Measurements from ENCODE around the gene KCNG2. TPM values are rescaled to one million over a fixed set of nuclear protein-coding genes. Genes with fewer than 3 reads are reported as not detected.

The KCNG2 gene
- total and polyA plus RNA-seq, 12 donors, result 0.16 to 0.79 (median 0.24) TPM; not detected in 7

GRCh38 chr18:79803611-79804051 lies 5.9 kb downstream of the KCNG2 start:
- 86 to 92% methylated on average over 14 of the region's 14 CpGs for WGBS, 2 donors
- no peaks in the 10 kb centered on the region for H3K36me3 ChIP-seq
- H3K27me3 ChIP-seq, result peaks cover 5 to 41% (median 36%) of the 10 kb centered on the region in 7 donors
- ATAC-seq, result no peak
- DNase-seq, result no peak
- H3K9me3 ChIP-seq, result no peaks in the 10 kb centered on the region
- H3K27ac ChIP-seq, result no peak overlapping the region
- TF ChIP-seq CTCF (IDR thresholded peaks at IDR 0.05), result no peak
- intact Hi-C loops (cut with DNase I), result no loop called here
- no peak overlapping the region for H3K4me3 ChIP-seq
- H3K4me1 ChIP-seq, result peaks cover 0 to 12% (median 6%) of the 10 kb centered on the region in 9 donors

- Histone ChIP-seq H3K4me1 (peaks cover 0 to 6% (median 0%) of the 10 kb centered on the region in 9 donors), H3K27me3 (peaks cover 0 to 35% (median 30%) of the 10 kb centered on the region in 7 donors), H3K4me3 (no peak overlapping the region), H3K36me3 (no peaks in the 10 kb centered on the region), H3K9me3 (no peaks in the 10 kb centered on the region), H3K27ac (no peak overlapping the region)
- no peak for ATAC-seq
- no peak for TF ChIP-seq CTCF (IDR thresholded peaks at IDR 0.05)
- no peak for DNase-seq
- 88 to 89% methylated on average over 15 of the region's 15 CpGs for WGBS, 2 donors
- intact Hi-C loops (cut with DNase I), result no loop called here
Measured at GRCh38 chr18:79804130-79804787, 6.5 kb downstream of the KCNG2 start.

GRCh38 chr18:79805211-79805887 lies 7.6 kb downstream of the KCNG2 start:
- no peaks in the 10 kb centered on the region for H3K4me1 ChIP-seq
- no peak overlapping the region for H3K27ac ChIP-seq
- no peak for TF ChIP-seq CTCF (IDR thresholded peaks at IDR 0.05)
- intact Hi-C loops (cut with DNase I), result no loop called here
- H3K27me3 ChIP-seq, result peaks cover 0 to 24% (median 21%) of the 10 kb centered on the region in 7 donors
- DNase-seq, result no peak
- 79 to 87% methylated on average over 18 of the region's 18 CpGs for WGBS, 2 donors
- ATAC-seq, result no peak
- no peaks in the 10 kb centered on the region for H3K9me3 ChIP-seq
- H3K4me3 ChIP-seq, result no peak overlapping the region
- no peaks in the 10 kb centered on the region for H3K36me3 ChIP-seq

- Histone ChIP-seq H3K4me1 (no peaks in the 10 kb centered on the region), H3K27me3 (peaks cover 0 to 19% (median 17%) of the 10 kb centered on the region in 7 donors), H3K4me3 (no peak overlapping the region), H3K36me3 (no peaks in the 10 kb centered on the region), H3K27ac (no peak overlapping the region), H3K9me3 (peaks cover 0 to 4% (median 0%) of the 10 kb centered on the region in 11 donors)
- intact Hi-C loops (cut with DNase I), result no loop called here
- TF ChIP-seq CTCF (IDR thresholded peaks at IDR 0.05), result no peak
- no peak for DNase-seq
- WGBS, 2 donors, result 83 to 84% methylated on average over 16 of the region's 16 CpGs
- ATAC-seq, result no peak
Measured at GRCh38 chr18:79805926-79806487, 8.3 kb downstream of the KCNG2 start.
